Islet of Langerhans (tissue), 1 donor: ENCODE results near the gene RRM2.
"Not testable (repeated sequence)": the region's sequence is repeated elsewhere in the genome, so short reads cannot be mapped to it uniquely, and the experiment has no call there.

Experiments used
- FAIRE-seq: peaks from one replicate; lab custom pipeline; 2011; peaks lifted over from hg19 to GRCh38; lab: Jason Lieb, UNC

RRM2 gene

DNA sequence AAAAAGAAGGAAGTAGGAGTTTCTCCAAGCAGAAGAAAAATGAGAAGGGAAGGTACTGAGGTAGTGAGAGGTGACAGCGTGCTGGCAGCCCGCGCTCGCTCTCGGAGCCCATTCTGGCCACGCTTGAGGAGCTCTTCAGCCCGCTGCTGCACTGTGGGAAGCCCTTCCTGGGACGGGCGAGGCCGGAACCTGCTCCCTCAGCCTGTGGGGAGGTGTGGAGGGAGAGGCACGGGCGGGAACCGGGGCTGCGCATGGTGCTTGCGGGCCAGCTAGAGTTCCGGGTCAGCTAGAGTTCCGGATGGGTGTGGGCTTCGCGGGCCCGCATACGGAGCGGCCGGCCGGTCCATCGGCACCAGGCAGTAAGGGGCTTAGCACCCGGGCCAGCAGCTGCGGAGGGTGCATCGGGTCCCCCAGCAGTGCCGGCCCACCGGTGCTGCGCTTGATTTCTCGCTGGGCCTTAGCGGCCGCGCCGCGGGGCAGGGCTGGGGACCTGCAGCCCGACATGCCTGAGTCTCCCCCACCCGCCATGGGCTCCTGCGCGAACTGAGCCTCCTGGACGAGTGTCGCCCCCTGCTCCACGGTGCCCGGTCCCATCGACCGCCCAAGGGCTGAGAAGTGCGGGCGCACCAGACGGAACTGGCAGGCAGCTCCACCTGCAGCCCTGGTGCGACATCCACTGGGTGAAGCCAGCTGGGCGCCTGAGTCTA, 31.2 kb upstream of the RRM2 start:
- FAIRE-seq = no peak

DNA sequence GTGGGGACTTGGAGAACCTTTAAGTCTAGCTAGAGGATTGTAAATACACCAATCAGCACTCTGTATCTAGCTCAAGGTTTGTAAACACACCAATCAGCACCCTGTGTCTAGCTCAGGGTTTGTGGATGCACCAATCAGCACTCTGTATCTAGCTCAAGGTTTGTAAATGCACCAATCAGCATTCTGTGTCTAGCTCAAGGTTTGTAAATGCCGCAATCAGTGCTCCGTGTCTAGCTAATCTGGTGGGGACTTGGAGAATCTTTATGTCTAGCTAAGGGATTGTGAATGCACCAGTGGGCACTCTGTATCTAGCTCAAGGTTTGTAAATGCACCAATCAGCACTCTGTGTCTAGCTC, 30.7 kb upstream of the RRM2 start:
- FAIRE-seq = not testable (repeated sequence)

- FAIRE-seq = no peak
Measured at GRCh38 chr2:10094271-10094814, 28.2 kb upstream of the RRM2 start.

DNA sequence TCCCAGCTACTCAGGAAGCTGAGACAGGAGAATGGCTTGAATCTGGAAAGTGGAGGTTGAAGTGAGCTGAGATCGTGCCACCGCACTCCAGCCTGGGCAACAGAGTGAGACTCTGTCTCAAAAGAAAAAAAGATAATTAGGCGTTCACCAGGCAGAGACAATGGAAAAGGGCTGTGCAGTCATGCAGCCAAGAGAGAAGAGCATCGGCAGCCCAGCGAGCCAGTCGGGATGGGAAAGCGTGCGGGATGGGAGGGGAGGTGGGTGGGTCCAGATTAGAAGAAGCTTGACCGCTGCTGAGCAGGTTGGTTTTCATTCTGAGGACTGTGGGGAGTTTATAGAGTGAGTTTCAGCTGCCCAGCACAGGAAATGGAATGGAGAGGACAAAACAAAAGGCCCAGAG, 27.4 kb upstream of the RRM2 start:
- FAIRE-seq = no peak

GRCh38 chr2:10096641-10097040, 25.9 kb upstream of the RRM2 start:
- FAIRE-seq = no peak

DNA sequence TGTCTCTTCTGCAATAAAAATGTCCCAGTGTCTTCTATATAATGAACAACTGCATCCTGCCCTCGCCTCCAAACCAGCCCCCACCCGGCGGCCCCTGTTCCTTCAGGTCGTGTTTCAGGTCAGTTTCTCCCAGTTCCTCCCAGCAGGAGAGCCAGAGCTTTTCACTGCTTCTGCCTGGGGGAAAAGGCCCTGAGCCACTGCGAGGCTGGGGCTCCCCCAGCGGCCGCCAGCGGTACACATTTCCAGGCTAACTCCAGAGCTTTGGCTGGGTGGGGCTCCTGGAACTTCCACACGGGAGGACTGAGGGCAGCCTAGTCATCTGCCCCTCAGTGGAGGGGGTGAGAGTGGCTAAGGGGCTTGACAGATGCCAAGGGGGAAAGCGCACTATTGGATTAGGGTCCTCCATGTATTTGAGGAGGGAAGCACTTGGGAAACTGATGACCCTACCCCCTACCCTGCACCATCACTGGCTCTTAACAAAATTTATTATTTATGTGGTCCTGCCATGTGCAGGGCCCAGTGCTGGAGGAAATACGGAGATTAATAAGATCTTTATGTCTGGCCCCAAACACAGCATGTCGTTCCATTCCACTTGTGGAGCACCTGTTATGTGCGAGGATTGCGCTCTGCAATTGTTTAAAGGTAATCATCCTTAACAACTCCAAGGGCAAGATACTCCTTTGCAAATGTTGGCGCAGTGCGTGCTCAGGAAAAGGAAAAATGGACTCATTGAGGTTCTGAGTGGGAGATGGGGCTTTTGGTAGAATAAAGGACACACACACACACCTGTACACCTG, 25.0 kb upstream of the RRM2 start:
- FAIRE-seq = no peak

DNA sequence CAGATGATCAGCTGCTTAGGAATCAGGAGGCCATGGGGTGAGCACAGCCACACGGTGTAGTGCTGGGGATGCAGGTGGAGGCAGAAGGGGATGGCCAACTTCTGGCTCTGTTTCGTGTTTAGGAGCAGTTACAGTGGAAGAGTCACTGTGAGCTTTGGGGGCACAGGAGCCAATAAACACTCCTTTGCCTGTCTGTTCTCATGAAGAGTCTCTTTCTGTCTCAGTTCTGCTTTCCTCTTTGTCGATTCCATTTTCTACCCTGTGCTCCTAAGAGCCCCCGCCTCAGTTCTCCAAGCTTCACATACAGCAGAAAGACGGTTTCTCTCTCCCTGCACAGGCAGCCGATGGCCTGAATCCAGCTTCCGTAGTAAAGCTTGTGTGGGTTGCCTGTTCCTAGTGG, 21.0 kb upstream of the RRM2 start:
- no peak for FAIRE-seq

- no peak for FAIRE-seq
Measured at GRCh38 chr2:10103179-10103578, 19.4 kb upstream of the RRM2 start.

DNA sequence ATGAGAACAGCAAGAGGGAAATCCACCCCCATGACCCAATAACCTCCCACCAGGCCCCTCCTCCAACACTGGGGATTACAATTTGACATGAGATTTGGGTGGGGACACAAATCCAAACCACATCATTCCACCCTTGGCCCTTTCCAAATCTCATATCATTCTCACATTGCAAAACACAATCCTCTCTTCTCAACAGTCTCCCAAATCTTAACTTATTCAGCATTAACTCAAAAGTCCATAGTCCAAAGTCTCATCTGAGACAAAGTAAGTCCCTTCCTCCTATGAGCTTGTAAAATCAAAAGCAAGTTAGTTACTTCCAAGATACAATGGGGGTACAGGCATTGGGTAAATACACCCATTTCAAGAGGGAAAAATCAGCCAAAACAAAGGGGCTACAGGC, 17.6 kb upstream of the RRM2 start:
- FAIRE-seq = not testable (repeated sequence)

DNA sequence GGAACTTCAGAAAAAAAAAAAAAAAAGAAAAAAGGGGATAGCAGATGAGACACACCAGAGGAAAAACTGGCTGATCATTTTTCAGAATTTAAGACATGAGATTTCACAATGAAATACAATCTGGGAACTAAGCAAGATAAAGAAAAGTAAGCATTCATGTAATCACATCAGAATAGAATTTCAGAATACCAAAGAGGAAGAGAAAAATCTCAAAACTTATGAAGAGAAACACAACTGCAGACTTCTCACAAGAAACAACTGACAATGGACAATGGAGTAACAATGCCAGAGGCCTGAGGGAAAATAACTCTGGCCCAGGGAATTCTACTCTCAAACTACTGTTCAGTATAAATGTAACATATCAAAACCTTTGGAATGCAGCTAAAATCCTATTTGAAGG, 13.2 kb upstream of the RRM2 start:
- FAIRE-seq = no peak

GRCh38 chr2:10119027-10119325, 3.6 kb upstream of the RRM2 start:
- FAIRE-seq = no peak

DNA sequence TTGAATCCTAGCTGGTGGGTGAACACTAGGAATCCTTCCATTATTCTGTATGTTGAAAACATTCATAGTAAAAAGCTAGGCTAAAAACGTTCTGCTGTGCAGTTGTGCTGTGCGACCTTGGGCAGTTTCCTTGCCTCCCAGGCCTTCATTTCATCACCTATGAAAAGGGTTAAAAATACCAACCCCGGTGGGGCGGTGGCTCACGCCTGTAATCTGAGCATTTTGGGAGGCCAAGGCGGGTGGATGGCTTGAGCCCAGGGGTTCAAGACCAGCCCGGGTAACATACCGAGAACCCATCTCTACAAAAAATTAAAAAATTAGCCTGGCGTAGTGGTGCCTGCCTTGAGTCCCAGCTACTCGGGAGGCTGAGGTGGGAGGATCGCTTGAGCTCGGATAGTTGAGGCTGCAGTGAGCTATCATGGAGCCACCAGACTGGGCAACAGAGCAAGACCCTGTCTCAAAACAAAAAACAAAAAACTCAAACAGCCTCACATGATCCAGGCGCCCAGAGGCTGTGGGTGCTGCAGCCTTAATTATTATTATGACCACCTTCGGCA, 2.9 kb upstream of the RRM2 start:
- no peak for FAIRE-seq

DNA sequence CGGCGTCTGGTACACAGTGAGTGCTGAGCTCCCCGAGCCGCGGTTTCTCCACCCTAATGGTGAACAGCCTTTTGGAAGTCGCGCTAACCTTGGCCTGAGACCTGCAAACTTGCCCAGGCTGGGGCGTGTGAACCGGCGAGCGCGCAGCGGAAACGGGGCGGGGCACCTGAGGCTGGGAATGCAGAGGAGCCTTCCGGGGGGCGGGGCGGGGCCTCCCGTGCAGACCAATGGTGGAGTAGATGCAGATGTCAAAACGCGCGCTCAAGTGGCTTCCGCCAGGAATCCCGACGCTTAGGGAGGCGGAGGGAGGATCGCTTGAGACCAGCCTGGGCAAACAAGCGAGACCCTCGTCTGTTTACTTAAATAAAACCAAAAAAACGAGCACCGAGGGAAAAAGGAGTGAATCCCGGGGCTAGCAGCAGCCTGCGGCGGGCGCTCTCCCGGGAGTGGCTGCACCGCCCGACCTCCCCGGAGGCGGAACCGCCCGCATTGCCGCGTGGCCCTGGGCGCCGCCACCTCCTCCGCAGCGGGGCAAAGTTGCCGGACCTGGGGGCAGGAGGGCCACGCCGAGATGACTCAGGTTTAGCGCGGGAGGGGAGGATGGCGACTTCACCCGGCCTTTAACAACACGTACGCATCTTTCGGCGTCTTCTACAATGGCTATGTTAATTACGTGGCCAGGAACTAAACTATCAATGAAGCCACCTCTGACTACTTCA, 2.2 kb upstream of the RRM2 start:
- no peak for FAIRE-seq

GRCh38 chr2:10120877-10121574, 1.5 kb upstream of the RRM2 start:
- no peak for FAIRE-seq

DNA sequence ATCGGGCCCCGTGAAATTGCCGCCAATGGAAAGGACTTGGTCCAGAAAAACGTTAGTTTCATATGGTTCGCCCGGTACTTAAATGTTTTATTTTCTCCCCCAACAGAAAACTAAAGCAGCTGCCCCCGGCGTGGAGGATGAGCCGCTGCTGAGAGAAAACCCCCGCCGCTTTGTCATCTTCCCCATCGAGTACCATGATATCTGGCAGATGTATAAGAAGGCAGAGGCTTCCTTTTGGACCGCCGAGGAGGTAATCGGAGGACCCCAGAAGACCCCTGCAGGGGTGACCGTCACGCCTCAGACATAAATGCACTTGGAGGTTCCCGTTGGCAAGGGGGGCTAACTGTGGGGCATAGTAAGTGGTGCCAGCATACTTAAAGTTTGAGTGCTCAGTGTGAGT, 742 bp downstream of the RRM2 start:
- no peak for FAIRE-seq

DNA sequence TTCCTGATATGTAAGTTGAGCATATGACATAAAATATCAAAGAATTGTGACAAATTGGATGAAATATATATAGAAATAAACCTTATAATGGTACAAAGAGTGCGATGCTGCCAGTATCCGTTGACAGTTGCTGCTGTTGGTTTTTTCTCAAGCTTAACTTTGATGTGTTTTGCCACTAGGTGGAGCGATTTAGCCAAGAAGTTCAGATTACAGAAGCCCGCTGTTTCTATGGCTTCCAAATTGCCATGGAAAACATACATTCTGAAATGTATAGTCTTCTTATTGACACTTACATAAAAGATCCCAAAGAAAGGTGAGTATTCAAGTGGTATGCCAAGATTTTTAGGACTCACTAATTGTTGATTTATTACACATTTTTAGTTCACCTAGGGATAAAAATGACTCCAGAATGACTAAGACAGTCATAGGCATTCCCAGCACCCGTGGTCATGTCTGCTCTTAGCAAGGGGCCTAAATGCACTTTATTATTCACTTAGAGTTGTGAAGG, 2.1 kb downstream of the RRM2 start:
- peak; percentile 90 for FAIRE-seq

GRCh38 chr2:10125842-10126631, 3.5 kb downstream of the RRM2 start:
- no peak for FAIRE-seq

GRCh38 chr2:10126632-10127026, 4.1 kb downstream of the RRM2 start:
- no peak for FAIRE-seq

GRCh38 chr2:10128420-10128819, 5.9 kb downstream of the RRM2 start:
- FAIRE-seq = no peak

- no peak for FAIRE-seq
Measured at GRCh38 chr2:10129490-10129889, 7.0 kb downstream of the RRM2 start.

GRCh38 chr2:10132043-10132575, 9.6 kb downstream of the RRM2 start:
- FAIRE-seq = no peak
